HG02852 (cell line): ENCODE data around the gene PTPRE.

Source experiments
- ATAC-seq: cut with Tn5 transposase; IDR thresholded peaks from one replicate; pipeline ENCODE4 v1.9.1; 2021; ENCODE audit warnings: mild to moderate bottlenecking, moderate library complexity; ENCODE audit not compliant: unreplicated experiment

PTPRE gene

DNA sequence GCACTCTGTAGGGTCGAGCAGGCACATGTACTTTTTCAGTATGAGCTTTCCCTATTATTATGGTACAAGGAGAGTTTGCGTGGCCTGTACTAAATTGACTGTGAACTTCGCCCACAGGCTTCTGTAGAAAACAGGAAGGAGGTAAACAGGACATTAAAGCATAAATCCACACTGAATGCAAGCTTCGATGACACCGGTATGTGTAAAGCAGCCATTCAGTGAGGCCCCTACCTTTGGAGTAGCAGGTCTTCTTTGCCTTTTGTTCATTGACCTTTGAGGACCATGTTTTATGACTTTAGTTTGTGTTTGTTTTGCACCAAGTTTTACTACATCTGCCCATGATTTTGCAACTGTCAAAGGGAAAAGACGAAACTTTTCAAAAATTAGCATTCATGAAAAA is 204.8 kb downstream of the PTPRE start:
- no peak for ATAC-seq

DNA sequence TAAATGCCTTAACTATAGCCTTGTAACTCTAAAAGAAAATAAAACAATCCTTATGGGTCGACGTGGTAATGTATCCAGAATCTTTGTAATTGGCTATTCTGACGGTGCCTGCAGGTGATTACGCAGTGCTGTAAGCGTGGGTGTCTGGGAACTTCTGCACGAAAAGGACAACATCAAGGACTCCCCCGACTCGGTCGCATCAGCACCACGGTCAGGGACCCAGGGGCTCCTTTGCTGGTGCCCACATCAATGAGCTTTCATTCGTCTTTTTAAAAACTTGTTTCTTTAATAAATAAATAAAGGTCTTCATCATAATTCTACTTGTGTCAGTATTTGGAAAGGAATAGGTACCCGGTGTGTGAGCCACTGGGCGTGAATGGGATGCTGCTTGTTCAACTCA is 206.1 kb downstream of the PTPRE start:
- ATAC-seq = no peak

DNA sequence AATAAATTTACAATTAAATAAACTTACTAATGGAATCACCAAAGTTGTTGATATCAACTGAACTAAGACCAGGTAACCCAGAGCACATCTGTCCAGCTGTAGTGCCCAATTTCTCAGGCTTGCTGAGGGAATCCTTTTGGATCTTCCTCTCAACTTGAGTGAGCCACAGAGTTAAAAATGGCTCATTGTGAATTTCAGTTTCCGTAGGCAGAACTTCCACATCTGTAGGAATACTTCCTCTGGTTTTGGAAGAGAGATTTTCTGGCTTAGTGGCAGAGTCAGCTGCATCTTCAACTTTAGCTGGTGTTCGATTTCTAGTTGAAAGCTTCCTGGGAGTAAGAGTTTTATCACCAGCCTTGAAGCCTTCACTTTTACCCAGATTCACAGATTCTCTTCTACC is 208.0 kb downstream of the PTPRE start:
- ATAC-seq = no peak

DNA sequence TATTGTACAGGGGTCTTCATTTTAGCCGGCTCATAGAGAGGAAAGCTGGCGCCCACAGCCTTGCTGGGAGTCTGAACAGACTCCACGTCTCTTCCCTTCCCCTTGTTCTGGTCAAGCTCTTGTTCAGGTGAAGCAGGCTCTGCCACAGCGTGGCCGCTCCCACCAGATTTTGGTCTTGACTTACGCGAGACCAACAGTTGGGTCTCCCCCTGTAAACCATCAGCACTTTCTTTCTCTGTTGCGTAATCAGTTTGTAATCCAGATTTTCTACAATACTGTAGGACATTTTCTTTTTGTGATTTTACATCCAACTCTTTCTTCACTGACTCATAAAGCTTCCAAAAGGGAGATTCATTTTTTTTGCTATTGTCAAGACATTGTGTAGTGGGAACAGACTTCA is 208.5 kb downstream of the PTPRE start:
- no peak for ATAC-seq

DNA sequence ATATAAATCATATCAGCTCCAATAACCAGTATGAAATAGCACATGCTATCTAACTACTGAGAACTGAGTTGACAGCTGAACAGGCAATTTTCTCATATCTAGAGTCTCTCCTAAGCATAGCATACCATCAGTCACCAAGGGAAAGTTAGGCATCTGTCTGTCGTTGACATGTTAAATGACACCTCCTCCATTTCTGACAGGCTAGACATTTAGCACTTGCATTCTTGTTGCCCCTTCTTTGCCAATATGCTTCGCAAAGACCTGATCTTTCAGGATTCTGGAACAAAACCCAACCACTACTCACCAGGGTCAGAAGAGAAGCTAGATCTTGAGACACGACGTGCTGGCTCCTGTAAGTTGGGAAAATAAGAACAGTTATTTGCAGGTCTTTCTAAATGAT is 209.3 kb downstream of the PTPRE start:
- no peak for ATAC-seq

DNA sequence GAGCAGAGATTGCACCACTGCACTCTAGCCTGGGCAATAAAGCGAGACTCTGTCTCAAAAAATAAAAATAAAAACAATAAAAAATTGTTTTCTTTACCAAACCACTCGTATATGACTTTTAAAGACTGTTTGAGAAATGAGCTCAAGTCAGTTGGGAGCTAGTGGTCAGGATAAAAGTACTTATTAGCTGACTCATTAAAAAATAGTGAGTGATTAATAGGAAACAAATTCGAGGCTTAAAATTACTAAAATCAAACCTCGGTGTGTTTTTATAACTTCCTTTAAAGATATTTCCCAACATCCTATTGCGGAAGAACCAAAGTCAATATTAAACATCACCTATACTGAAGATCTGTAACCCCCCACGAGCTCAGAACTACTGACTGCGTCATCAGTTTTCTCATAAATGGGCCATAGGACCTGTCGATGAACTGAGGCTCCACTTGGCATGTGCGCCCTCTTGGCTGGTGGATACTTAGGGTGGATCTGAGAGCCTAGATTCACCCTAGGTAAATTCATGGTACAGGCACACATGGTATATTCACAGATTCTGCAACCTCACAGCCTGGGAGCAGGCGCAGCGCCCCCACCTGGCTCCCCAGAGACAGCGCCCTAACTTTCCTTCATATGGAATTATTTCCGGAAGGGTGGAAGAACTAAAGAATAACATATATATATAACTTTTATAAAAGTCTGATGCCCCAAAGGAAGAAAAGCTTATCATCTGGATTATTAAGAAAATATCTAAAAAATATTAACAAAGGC is 210.1 kb downstream of the PTPRE start:
- ATAC-seq = no peak

DNA sequence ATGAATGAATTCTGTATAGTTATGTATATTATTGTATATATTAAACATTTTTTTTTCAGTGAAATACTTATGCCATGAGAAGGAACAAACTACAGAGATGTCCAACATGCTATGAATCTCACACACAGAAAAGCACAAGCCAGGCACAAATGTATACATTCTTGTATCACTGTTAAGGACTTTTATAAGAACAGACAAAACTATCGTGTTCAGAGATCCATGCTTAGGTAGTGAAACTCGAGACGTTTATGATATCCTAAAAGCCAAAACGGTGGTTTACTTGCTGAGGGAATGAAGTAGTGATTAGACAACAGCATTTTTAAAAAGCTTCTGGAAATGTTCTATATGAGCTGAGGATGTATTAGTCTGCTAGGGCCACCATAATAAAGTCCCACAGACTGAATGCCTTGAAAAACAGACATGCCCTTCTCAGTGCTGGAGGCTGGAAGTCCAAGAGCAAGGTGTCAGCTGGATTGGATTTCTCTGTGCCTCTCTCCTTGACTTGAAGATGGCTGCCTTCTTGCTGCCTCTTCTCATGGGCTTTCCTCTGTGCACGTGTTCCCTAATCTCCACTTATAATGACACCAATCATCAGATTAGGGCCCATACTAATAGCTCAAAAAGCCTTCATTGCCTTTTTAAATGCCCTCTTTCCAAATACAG is 215.0 kb downstream of the PTPRE start:
- ATAC-seq = no peak

DNA sequence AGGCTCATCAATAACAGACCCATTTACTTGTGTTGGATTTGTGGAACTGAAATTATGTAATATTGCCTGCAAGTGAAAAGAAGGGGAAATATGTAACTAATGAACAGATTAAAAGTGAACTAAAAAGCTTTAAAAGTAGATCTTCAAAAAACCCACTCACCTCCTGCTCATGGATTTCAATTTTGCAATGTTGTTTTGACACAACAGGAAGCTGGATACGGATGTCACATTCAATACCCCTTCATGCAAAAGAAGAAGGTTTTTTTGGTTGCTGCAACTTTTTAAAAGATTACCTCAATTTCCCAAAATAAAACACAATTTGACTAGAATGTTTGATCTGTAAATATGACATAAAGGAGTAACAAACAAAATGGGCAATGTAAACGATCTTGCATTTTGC is 216.0 kb downstream of the PTPRE start:
- no peak for ATAC-seq

DNA sequence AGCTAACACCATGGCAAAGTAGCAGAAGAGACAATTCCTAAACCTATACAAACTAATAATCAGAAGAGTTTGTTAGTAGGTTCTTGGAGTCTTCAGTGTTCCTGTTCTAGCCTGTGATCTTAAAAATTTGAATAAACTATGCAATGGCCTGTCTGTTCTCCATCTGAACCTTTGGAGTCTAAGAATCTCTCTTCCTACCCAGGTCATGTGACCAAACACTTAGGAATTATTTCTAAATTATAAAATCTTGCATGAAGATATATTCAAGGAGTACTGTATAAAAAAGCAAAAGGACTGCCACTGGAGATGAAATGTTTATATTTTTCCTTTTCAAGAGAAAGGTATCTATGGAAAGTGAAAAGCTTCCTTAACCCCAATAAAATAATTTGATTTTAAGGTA is 216.9 kb downstream of the PTPRE start:
- no peak for ATAC-seq

DNA sequence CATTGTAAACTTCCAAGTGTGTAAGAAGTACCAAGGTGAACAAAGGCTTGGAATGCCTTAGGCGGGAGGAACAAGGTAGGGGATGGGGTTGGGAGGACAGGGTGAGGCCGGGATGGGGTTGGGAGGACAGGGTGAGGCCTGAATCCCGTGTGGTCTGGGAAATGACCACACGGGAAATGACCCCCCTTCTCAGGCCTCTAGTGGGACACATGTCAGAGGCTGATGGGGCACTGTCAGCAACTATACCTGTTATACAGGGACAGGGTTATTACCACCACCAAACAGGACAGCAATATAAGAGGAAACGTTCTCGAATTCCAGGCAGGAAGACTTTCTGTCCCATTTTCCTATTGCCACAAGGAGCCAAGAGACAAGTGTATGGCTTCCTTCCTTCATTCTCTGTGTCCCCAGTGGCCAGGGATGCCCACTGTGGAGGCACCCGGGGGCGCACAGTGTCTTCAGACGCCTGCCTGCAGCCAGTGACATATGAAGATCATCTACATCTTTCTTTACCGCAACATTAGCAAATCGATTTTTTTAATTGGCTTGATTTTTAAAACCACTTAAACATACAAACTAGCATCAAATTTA is 218.0 kb downstream of the PTPRE start:
- no peak for ATAC-seq

DNA sequence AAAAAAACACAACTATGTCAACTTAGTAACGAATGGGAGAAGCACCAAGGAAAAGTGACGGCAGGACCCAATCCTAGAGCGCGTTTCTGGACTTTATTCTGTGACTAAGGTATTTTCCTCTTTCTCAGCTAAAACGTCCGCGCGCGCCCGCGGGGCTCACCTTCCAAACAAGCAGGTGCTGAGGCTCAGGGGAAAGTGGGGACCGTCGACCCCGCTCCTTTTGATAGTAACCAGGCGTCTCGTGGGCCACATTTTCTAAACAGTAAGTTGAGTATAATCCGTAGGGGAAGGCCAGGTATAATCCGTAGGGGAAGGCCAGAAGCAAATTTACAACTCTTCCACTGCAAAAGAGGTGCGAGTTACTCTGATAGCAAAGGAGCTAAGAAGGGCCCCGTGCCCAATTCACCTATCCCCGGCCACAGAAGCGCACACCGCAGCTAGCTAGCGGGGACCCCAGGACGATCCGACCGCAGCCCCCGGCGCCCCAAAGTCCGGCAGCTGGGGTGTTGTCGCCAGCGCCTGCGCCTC is 218.6 kb downstream of the PTPRE start:
- ATAC-seq = no peak

DNA sequence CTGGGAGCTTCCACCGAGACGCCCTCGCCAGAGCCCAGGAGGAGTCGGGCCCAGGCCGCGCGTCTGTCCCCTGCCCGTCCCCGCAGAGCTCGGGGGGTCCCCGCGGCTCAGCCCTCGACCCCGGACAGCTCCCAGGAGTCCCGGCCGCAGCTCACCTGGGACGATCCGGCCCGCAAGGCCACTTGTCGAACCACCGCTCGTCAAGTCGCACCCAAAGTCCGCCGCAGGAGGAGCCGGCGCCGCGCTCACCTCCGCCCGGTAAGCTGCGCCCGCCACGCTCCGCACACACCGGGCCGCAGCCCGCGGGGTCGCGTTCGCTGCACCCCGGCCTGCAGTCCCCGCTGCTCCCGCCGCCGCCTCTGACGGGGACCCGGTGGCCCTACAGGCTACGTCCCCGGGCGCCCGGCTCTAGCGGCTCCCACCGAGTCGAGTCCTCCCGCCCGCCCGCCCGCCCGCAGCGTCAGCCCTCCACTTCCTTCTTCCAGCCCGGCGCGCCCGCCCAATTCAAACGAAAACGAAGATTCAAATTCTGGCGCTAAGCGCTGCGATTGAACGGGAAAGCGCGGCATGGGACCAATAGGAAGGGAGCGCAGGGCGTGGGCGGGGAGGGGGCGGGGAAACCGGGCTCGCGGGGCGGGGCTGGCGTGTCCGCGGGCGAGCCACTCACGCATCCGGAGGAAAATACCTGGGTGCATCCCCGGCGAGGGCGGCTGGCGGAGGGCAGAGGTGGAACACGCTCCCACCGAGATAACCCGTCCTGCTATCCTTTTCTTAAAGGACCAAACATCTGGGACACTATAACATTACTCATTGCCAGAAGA is 219.3 kb downstream of the PTPRE start, which contains the start of gene MKI67:
MKI67 (minus strand) TSS at position 480 of the 821 bp plus-strand sequence. CDS start 756 bp downstream, outside the sequence.
- peak; percentile 74 for ATAC-seq

DNA sequence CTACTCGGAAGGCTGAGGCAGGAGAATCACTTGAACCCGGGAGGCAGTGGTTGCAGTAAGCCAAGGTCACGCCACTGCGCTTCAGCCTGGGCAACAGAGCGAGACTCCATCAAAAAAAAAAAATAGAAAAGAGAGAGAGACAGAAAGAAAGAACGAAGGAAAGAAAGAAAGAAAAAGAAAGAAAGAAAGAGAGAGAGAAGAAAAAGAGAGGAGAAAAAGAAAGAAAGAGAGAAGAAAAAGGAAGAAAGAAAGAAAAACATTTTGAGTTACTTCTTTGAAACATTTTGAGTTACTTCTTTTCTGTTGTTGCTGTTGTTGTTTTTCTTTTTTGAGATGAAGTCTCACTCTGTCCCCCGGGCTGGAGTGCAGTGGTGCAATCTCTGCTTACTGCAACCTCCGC is 221.7 kb downstream of the PTPRE start:
- no peak for ATAC-seq

DNA sequence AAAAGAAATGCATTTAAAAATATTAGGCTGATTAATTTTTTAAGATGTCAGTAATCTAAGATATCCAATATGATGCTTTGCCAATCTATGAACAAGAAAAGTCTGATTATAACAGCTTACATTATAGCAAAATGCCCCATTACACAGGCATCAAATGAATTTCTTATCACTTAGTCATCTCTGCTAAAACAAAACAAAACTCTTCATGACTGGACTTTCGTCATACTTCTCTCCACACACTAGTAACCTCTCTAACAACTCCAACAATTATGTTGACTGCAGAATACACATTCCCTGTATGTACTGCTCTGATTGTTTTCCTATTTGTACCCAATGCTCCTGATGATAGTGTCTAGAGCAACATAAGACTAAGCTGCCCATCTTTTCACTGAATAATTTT is 223.1 kb downstream of the PTPRE start:
- no peak for ATAC-seq
